GM21576 (cell line): ENCODE measurements around the gene GPHN.

Experiments
- ATAC-seq: cut with Tn5 transposase; IDR thresholded peaks from one replicate; pipeline ENCODE4 v1.9.1; 2021; ENCODE audit warnings: mild to moderate bottlenecking, moderate library complexity; ENCODE audit not compliant: unreplicated experiment

Gene GPHN

DNA sequence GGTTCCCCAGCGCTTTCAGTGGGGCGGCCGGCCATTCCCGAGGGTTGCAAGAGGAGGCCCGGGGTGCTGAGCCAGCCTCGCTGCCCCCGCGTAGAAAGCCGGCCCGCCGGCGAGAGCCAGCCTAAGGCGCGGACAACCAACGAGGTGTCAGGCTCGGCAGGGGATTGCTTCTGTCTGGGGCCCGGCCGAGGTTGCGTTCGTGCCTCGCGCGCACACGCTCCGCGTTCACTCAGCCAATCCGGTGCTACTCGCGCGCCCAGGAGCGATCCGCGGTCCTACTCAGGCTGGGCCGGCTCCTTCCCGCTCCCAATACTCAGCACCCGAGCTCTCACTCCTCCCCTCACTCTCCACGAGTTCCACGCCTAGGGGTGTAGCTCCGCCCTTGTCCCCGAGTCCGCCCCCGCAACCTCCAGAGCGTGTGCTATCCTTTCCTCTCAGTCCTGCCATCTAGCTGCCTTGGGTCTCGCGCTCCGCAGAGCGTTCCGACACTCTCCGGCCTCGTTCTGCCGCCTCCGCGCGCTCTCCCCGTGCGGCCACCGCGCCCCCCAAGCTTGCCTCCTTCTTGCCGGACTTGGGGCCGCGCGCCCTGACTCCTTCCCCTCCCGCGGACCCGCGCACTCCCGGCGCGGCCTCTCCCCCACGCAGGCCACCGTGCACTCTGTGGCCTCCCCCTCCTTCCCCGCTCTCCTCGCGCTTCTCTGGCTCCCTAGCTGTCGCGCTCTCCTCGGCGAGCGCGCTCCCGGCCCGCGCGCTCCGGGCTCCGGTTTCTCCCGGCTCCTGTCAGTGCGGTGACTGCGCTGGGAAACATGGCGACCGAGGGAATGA, at the start of gene GPHN:
GPHN (plus strand) TSS at position 426 of the 825 bp plus-strand sequence.
- ATAC-seq: peak; percentile 78

DNA sequence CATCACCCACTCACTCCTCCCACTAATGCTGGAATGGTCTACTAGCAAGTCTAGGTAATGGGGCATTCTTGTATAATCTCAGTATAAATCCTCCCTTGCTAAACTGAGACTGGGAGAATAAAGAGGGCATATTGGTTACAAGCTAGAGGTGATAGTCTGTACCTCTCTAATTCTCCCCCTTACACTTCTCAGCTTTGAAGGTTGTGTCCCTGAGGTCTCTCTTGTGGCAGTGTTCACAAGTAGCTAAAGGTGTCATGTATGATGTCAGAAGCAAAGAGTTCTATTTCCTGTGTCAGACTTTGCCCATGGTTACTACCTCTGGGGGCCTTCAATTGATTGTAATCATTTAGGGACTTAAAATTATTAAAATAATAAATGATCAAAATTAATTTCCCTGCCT, 48.3 kb upstream of the GPHN start:
- no peak for ATAC-seq

DNA sequence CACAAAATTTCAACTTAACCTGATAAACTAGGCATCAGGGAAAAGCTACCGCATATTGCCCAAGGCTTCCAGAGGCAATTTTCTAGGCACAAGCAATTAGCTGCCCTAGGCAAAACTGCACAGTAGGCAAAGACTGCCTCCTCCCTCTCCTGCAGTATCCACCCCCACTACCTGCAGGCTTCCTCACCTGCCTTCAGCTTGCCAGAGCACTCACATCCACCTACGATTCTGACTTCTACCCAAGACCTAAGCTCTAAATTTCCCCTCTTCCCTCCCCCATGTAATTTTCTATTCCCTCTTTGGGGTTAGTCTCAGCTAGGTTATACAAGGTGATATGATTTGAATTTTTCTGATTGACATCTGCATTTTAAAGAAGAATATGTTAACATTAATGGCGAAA, 43.7 kb upstream of the GPHN start:
- ATAC-seq: no peak

DNA sequence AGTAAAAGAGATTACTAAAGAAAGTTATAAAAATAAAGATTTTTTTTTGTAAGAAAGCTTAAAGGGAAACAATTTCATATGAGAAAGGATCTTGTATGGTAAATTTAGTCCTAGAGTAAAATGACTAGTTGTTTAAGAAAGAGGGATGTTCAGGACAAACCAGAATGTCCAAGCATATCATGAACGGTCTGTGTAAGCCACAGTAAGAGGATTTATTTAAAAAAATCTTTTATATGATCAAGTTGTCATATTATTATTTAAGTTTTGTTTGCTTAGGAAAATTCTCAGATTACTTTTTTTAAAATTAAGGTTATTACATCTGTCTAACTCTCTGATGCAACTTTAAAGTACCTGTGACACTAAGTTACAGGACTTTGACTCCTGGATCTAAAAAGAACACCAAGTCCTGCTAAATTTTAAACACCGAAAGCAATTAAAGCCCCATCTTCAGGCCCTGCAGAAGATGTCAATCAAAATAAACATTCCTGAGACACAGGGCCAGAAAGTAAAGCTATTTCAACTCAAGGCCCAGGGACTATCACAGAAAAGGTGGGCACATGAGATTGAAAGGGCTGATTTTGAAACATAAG, 39.1 kb upstream of the GPHN start:
- ATAC-seq: no peak

DNA sequence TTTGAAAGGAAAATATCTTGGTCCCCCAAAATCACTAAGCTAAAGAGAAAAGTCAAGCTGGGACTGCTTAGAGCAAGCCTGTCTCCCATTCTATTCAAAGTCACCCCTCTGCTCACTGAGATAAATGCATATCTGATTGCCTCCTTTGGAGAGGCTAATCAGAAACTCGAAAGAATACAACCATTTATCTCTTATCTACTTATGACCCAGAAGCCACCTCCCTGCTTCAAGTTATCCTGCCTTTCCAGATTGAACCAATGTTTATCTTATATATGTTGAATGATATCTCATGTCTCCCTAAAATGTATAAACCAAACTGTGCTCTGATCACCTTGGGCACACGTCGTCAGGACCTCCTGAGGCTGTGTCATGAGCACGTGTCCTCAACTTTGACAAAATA, 36.4 kb upstream of the GPHN start:
- ATAC-seq: no peak

DNA sequence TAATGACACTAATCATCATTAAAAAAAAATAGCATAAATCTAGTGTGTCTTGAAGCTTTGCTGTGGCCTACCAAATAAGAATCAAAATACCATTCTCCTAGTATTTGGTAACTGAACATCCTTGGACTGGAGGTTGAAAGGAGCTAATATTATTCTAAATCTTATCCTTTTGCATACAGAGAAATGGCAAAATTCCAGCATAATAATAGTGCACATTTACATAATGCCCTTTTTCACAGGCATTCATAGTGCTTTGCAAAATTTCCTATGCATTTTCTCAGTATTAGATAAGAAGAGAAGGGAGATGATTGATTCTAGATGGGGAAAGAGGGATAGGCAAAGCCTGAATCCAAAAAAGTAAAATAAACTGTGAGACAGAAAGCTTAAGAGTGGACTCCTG, 35.7 kb upstream of the GPHN start:
- no peak for ATAC-seq

DNA sequence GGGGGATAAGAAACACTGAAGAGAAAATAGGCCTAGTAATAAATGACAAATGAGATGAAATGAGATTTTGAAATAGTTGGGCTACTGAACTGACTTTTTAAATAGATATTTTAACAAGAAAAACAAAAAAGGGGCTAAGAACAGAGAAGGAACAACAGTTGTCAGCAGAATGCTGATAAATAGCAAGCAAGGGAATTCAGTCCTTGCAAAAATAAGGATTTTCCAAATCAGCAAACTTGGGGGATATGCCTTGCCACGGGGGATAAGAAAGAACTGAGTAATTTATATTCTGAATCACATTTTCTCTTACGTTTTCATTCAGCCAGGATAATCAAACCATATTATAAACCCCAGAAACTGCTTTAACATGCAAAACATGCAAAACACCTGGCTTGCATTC, 34.7 kb upstream of the GPHN start:
- ATAC-seq: no peak

DNA sequence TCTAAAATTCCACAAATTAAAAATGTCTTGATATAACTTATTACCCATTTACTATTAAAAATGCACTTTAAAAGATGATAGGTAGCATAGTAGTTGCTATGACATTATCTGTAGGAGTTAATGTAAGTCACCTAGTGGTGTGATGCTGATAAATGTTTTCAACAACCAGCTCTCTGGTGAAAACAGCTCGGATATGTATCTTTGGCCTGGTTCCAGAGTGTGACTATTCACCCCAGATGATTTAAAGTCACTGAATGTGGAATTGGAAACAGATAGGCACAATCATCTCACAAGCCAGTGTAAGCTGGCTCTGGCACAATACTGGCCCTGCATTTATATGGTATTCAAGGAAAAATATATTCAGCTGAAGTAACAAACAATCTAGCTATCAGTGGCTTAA, 31.0 kb upstream of the GPHN start:
- no peak for ATAC-seq

DNA sequence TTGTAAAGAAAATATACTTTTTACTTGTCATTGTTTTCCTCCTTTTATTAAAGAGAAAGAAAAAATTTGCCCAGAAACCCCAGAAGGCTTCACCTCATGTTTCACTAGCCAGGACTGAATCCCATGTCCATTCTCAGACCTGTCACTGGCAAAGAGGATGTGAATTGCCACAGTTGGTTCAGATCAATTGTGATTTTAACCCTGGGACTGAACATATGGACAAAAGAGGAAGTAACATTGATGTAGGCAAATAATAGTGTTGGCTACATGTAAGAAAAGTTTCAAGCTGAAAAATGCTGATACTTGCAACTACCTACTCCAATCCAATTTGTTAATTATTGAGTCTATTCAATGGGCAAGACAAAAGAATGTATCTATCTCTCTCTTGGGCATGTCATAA, 30.4 kb upstream of the GPHN start:
- no peak for ATAC-seq

DNA sequence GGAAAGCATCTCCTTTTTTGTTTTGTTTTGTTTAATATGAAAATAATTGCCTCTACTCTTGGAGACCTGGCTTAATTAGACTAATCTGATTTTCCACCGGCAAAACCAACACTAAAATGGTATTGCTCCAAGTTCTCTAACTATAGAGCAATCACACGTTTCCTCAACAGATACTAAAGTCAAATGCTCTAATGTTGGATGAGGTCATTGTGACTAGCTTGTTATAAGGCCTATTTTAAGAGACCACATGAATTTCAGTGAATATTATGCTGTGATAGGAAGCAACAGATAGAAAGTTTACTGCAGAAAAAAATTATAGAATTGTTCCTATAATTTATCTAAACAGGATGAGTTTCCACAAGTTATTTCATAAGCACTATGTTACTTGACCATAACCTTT, 25.1 kb upstream of the GPHN start:
- no peak for ATAC-seq

DNA sequence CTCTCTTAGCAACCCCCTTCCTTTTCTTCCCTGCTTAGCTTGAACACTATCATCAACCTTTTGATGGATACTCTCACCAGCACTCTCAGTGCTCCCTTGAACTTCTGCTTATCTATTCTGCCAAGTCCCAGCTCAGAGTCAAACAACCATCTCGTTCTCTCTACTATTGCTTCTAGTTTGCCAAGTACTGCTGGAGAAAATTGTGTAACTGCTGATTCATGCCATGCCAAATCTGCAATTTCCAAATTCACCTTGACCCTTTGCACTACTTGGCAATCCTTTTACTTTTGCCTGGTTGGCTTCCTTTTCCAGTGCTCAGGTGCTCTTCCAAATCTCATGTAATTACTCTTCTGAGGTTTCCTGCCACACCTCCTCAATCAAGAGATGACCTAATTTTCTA, 24.6 kb upstream of the GPHN start:
- ATAC-seq: no peak

DNA sequence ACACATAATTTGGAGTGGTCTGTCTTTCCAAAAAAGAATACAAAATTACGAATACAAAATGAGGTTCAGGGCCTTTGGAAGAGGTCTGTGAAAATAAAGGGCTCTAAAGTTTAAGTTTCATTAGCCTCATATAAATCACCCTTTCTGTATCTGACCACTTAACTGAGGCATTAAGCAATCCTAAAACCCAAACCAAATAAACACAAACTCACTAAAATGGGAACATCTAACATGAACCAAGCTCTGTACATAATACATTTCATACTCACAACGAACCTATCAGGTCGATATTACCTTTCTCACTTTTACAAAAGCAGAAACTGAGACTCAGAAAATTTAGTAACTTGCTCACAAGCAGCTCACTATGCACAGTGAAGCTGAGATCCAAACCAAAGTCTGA, 22.9 kb upstream of the GPHN start:
- no peak for ATAC-seq

DNA sequence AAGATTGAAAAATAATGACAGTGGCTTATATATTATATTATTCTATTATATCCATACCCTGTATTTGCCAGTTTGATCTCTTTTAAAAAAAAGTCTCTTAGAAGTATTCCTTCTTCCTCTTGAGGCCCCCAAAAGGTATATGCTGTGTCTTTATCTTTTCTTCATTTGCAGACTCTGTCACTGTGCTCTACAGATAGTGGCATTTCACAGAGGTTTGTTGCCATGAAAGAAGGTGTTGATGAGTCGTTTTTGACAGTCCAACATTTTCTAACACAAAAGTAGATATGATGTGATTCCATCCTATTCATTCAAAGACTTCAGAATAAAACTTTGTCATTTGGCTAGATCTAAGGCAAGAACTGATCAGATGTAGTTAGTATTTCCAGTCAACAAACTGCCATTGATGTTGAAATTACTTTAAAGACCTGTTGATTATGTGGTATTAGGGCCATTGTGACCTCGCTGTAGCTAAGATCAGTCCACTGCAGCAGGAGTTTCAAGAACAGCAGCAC, 22.0 kb upstream of the GPHN start, which contains the start of gene CCDC196:
CCDC196 (plus strand) TSS at position 462 of the 512 bp plus-strand sequence. CDS start 132 bp downstream, outside the sequence.
- ATAC-seq: no peak

DNA sequence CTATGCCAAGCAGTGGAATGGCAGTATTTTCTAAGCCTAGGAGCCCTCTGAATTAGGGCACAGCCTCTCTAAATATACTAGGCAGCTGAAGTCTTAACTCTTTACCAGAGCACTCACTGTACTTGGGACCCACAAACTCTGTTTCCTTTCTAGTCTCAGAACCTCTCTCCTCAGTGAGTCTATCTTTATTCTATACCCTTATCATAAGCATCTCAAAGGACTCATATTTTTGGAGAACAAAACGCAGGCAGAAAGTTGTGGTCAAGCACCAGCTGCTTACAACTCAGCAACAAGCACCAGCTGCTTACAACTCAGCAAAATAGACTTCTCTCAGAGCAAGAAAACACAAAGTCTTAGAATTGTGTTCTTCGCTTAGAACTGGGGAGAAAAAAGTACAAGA, 20.8 kb upstream of the GPHN start:
- no peak for ATAC-seq

DNA sequence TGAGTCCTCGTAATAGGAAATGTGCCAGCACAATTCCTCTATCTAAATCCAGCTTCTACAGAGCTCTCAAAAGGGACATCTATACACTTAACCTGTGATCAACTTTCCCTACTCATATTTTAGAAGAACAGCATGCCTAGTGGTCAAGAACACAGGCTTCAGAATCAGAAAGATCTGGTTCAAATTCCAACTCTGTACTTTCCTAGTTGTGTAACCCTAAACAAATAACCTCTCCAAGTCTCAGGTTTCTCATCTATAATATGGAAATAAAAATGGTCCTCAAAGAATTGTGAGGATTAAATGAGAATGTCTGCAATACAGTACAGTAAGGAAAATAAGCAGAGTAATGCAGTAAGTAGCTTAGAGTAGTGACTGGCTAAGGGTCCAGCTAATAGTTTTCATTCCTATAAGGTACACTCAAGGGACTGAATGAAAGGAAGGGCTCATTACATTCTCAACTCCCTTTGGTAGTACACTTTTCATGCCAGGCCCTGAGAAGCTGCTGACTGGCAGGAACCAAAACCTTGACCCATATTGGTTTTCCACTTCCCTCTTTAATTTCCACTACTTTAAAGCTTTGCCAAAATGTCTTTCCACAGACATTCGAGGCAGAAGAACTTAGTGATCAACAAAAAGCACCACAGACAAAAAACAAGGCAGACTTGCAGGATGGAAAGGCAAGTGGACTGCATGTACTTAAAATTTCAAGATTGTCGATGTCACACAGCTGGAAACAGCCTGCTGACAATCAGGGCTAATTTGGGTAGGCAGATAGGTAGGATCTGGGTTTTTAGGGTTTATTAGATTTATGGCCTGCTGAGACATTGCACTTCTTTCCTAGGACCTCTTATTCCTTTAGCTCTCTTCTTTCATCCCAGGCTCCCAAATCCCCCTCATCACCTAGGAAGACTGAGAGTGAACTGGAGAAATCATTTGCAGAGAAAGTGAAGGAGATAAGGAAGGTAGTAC, 17.5 kb upstream of the GPHN start:
- no peak for ATAC-seq

DNA sequence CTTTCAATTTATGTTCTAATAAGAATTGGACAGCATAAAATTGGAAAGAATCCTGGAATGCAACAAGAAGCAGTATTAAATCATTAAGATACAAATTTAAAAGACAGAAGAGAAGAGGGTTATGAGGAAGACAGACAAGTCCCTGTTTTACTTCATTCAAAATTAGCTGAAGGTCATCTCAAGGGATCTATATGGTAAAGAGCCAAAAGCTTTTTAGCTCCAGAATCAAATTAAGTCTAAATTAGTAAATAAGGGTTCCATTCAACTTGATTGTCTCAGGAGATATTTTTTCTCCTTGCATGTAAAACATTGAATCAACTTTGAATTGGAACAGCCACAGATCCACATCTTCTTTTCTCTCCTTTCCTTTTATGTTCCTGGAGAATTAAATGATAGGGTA, 14.2 kb upstream of the GPHN start:
- no peak for ATAC-seq

DNA sequence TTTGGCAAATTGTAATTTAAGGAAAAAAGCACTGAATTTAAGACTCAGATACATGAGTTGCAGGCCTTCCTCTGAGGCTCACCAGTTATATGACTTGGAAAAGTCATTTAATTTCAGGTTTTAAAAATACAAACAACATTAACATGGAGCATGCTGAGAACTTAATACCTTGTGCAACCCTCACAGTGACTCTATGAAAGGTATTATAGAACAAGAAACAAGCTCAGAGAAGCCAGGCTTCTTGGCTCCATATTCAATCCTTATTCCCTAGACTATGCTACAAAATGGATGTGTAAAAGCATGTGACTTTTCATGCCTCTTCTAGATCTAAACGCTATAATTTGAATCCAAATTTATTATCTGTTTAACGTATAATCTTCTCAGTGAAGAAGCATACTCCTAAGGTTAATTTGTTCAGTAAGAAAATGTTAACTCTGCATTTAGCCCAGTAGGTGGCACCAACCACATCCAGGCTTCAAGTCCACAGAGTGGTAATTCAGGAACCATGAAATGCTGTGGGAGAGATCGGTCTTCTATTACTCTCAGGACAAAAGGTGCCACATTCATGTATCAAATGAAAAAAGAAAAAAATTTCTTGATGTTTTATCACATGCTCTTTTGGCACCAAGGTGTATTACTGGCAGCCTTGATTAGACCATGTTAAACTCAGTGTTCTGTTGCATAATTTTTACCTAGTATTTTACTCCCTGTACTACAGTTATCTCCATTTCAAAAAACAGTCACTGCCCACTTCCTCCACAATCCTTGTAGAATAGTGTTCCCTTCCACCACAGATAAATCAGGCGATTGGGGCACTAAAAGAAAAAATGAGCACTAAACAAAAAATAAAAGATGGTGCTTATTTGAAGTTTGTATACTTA, 12.5 kb upstream of the GPHN start:
- peak; percentile 73 for ATAC-seq

DNA sequence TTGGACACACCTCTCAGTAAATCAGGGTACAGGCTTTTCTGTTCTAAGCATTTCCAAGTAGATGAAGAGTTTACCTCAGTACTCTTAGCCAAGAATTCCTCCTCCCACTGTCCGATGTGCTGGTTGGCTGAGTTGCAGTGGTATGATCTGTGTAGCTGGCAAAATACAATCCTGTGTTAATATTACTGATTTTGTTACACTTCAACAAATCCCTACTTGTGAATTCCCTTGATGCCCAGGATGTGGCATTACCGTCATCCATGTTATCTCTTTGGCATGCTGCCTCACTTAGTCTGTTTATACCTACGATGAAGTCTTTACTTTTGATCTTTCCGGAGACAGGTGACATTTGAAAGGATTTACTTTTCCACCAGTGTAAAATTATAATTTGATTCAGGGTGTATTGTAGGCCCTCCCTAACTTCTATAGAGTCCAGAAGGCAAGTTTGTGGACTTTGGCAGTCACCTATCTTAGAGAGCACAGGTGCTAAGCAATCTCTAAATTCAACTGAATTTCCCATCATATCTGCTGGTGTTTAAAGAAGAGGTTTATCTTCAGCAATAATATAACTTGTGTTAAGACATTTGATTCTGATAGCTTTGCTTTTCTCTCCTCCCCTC, 11.6 kb upstream of the GPHN start:
- ATAC-seq: no peak

DNA sequence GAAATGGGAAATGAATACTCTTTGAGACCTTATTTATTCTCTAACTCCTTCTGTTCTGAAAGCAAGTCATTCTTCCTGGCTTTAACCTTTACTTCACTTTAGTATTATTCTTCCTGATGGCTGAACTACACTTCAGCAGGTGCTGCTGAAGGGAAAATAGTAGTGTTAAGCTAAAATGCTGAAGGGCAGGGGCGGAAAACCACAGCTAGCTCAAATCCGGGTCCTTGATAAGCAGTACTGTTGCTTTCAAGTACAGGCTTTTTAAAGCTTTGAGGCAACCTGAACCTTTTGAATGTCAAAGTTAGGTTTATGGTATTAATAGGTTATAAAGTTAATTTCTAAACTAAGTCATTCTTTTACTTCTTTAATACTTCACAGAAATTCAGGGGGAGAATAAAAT, 11.0 kb upstream of the GPHN start:
- no peak for ATAC-seq

DNA sequence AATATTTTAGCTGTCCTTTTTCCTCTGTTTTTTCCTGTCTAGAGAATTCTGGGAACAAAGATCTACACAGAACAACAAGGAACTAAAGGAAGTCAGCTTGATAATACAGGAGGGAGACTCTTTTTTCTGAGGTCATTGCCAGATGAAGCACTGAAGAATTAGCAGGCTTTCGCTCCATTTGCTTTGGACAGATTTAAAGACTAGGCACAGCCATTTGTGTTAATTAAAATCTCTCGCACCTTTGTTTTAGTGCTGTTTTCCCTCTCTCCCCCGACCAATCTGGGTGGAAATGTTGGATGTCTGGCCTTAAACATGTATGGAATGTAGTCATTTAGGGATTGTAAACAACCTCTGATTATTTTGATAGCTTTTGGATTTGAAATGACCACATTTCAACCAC, 9.6 kb upstream of the GPHN start:
- no peak for ATAC-seq
